Left ventricle myocardium inferior (tissue), 1 donor: ENCODE results near the gene CATSPER3. TPM values are rescaled to one million over a fixed set of nuclear protein-coding genes. Genes with fewer than 3 reads are reported as not detected.

ENCODE experiments used
- DNase-seq: peaks from one replicate; pipeline ENCODE4 v3.0.0-alpha.2; 2020
- H3K27ac ChIP-seq: fragments of 200-600 bp; replicated peaks from 2 replicates; pipeline ENCODE4 v1.8.0; 2021
- H3K27me3 ChIP-seq: fragments of 200-600 bp; 2 replicates; pipeline ENCODE4 v1.8.0; 2021; ENCODE audit warnings: low read depth
- H3K36me3 ChIP-seq: fragments of 200-600 bp; 2 replicates; pipeline ENCODE4 v1.8.0; 2021
- H3K4me1 ChIP-seq: fragments of 200-600 bp; 2 replicates; pipeline ENCODE4 v1.8.0; 2021
- H3K4me3 ChIP-seq: fragments of 200-600 bp; 2 replicates; pipeline ENCODE4 v1.8.0; 2021; ENCODE audit warnings: mild to moderate bottlenecking, moderate library complexity
- H3K9me3 ChIP-seq: fragments of 200-600 bp; replicated peaks from 2 replicates; pipeline ENCODE4 v1.8.0; 2021
- intact Hi-C: fragments of 100-400 bp; cut with micrococcal nuclease; formaldehyde crosslinking; loops from one replicate; pipeline ENCODE4 v1.11.0; 2022
- total RNA-seq: library from RNA; stranded (reverse); fragmentation: NEBNext Ultra II Directional; extraction: Animal tissue kit (Norgen Biotek cat#: 25700); gene quantifications from one replicate; pipeline ENCODE4 v1.2.1, GENCODE V29; 2021
- TF ChIP-seq, protein P1 (sequence below): fragments of 200-600 bp; IDR thresholded peaks from 2 replicates; pipeline ENCODE4 v1.8.0; 2021; ENCODE audit warnings: antibody characterized with exemption, mild to moderate bottlenecking, borderline replicate concordance
- donor health status: DM: no; HTN: yes; CAD: no; lungs with severe emphysema.

The CATSPER3 gene
- total RNA-seq, 1 donor from 2014 or later, result 0.49 TPM

DNA sequence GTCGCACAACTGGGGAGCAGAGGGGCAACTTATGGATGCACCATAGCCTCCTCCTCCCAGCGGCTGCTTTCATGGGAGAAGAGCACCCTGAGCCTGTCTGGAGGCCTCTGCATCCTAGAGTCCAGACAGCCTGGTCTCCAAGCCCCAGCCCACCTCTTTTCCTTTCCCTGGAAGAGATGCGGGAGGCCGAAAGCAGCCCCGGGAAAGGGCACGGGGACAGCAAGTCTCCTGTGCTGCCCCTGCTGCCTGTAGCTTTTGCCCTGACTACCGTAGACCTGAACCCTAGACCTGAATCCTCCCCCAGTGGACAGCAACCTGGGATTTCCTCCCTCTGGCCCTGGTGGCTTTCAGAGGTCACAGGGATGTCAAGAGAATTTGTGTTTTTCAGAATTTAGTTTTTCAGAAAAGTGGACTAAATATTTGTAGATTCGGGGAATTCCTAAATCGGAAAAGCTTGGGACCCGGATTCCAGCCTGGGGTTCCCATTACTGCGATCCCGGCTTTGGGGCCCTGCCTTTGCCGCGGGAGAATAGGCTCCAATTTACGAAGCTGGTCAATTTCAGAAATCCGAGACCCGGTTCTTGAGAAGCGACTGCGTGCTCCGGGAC lies 70.6 kb downstream of the CATSPER3 start:
- TF ChIP-seq, protein P1, sequence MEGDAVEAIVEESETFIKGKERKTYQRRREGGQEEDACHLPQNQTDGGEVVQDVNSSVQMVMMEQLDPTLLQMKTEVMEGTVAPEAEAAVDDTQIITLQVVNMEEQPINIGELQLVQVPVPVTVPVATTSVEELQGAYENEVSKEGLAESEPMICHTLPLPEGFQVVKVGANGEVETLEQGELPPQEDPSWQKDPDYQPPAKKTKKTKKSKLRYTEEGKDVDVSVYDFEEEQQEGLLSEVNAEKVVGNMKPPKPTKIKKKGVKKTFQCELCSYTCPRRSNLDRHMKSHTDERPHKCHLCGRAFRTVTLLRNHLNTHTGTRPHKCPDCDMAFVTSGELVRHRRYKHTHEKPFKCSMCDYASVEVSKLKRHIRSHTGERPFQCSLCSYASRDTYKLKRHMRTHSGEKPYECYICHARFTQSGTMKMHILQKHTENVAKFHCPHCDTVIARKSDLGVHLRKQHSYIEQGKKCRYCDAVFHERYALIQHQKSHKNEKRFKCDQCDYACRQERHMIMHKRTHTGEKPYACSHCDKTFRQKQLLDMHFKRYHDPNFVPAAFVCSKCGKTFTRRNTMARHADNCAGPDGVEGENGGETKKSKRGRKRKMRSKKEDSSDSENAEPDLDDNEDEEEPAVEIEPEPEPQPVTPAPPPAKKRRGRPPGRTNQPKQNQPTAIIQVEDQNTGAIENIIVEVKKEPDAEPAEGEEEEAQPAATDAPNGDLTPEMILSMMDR, result no peak
- Histone ChIP-seq H3K27ac (no peak overlapping the region), H3K27me3 (peaks cover 100% of the 10 kb centered on the region), H3K9me3 (no peaks in the 10 kb centered on the region), H3K36me3 (no peaks in the 10 kb centered on the region), H3K4me3 (no peak overlapping the region), H3K4me1 (peaks cover 35% of the 10 kb centered on the region)
- no peak for DNase-seq
- intact Hi-C loops, result no loop called here

DNA sequence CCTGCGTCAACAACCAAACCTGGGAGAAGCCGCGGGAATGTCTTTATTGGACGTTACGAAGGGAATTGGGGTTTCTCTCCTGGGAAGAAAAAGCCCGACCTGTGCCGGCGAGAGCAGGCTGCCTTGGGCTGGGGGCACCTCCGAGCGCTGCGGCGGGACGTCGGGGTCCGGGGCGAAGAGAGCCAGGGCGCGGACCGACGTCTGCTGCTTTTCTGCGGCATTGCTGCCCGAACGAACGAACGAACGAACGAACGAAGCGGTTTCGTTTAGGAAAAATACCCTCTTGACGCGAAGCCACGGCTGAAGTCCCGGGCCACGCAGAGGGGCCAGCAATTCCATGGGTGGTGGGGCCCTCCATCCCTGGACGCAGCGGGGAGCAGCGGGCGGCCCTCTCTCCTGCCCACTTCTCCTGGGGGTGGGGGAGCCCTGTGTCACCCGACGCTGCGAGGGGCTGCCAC lies 71.1 kb downstream of the CATSPER3 start:
- no peak overlapping the region for H3K27ac ChIP-seq

DNA sequence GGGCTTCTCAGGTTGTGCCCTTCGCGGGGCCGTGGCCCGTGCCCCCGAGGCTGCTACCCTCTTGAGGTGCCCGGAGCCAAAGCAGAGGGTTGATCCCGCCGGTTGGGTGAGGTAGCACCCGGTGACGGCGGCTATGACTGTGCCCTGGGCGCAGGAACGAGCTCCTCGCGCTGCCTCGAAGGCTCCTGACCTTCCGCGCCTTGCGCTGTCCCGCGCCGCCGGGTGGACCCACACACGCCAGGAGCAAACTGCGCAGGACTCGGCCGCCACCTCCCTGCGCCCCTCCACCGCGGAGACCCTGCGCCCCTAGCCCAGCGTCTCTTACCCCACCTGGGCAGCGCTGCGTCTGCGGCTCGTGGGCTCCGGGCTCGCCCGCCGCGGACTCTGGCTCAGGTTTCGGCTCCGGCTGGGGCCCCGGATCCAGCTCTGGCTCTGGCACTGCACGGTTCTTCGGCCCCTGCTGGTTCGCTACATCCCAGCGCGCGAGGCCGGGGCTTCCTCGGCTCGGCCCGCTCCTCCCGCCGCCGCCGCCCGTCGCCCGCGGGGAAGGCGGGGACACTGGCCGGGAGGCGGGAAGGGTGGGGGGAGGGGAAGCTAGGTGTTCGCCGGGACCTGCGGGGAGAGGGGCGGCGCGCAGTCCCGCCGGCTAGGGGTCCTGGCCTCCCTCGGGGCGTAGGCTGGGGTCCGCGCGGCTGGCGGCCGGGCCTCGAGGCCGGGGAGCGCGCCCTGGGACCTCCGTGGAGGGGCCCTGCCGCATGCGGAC lies 71.7 kb downstream of the CATSPER3 start:
- intact Hi-C loops, result no loop called here
- no peaks in the 10 kb centered on the region for H3K36me3 ChIP-seq
- no peaks in the 10 kb centered on the region for H3K9me3 ChIP-seq
- H3K4me3 ChIP-seq, result peak overlapping the region; percentile 38
- no peak for DNase-seq
- no peak overlapping the region for H3K27ac ChIP-seq
- peaks cover 24% of the 10 kb centered on the region for H3K4me1 ChIP-seq
- TF ChIP-seq, protein P1, result no peak
- peaks cover 100% of the 10 kb centered on the region for H3K27me3 ChIP-seq

More for the DNA sequence above, 71.1 kb downstream of the CATSPER3 start:
- no peaks in the 10 kb centered on the region for H3K9me3 ChIP-seq
- TF ChIP-seq, protein P1, result no peak
- intact Hi-C loops, result no loop called here
- peaks cover 30% of the 10 kb centered on the region for H3K4me1 ChIP-seq
- peaks cover 100% of the 10 kb centered on the region for H3K27me3 ChIP-seq
- H3K4me3 ChIP-seq, result peak overlapping the region; percentile 38
- DNase-seq, result no peak
- no peaks in the 10 kb centered on the region for H3K36me3 ChIP-seq

DNA sequence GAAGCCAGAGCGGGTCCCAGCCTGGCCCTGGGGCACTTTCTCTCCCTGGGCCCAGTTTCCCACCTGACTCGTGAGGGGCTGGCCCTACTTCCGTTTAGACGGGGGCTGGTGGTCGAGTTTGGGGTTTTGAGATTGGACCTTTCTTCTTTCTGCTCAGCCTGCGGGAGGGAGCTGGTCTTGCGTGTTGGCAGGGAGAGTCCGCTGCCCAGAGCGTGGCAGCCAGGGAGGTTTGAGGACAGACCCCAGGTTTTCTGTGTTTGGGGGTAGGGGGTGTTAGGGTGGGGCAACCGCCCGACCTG lies 72.3 kb downstream of the CATSPER3 start:
- H3K4me1 ChIP-seq, result peaks cover 21% of the 10 kb centered on the region
- H3K4me3 ChIP-seq, result peak overlapping the region; percentile 38
- TF ChIP-seq, protein P1, result no peak
- no peak for DNase-seq
- intact Hi-C loops, result no loop called here
- H3K9me3 ChIP-seq, result no peaks in the 10 kb centered on the region
- peaks cover 100% of the 10 kb centered on the region for H3K27me3 ChIP-seq
- H3K27ac ChIP-seq, result no peak overlapping the region
- H3K36me3 ChIP-seq, result no peaks in the 10 kb centered on the region

DNA sequence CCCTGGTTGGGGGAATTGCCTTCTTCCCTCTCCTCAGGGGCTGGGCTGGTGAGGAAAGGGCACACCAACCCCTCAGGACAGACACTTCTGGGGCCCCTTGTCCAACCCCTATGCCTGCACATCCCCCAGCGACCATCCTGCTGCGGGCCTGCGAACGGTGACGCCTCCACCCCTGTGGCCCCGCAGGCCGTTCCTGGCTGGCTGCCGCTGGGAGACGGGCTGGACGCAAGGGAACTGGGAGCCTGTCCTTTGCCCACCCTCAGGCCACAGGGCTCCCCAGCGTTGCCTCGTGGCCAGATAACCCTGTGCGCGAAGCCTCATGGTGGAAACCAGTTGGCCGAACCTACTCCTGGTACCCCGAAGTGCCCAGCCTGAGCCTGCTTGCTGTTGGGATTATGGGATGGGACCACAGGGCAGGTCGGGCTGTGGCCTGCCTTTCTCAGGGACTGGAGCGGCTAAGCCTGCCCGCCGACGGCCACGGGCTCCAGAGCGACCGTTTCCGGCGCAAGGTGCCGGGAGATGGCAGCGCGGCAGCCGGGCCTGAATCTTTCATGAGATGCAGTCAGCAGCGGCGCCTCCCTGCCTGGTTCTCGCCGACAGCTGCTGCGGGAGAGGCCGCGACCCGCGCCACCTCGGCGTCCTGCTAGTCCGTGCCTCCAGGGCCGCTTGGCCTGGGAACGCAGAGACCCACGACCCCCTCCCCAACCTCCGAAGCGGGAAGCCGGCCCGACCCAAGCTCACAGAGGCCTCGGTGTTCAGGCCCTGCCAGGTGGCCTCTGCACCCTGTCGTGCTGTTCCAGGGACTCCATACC lies 72.8 kb downstream of the CATSPER3 start:
- H3K27ac ChIP-seq, result no peak overlapping the region
- no peak for DNase-seq
- no peaks in the 10 kb centered on the region for H3K36me3 ChIP-seq
- TF ChIP-seq, protein P1, result no peak
- H3K9me3 ChIP-seq, result no peaks in the 10 kb centered on the region
- H3K4me1 ChIP-seq, result peaks cover 21% of the 10 kb centered on the region
- intact Hi-C loops, result no loop called here
- H3K27me3 ChIP-seq, result peaks cover 100% of the 10 kb centered on the region
- no peak overlapping the region for H3K4me3 ChIP-seq
